Measurements from ENCODE around the gene PDLIM7. TPM values are rescaled to one million over a fixed set of nuclear protein-coding genes. Genes with fewer than 3 reads are reported as not detected.
A peak's percentile ranks its signal among the peaks of the same experiment; 100 is the strongest.

PDLIM7 gene
- total and polyA plus RNA-seq, 4 donors: 49.2 to 124 (median 83.5) TPM

DNA sequence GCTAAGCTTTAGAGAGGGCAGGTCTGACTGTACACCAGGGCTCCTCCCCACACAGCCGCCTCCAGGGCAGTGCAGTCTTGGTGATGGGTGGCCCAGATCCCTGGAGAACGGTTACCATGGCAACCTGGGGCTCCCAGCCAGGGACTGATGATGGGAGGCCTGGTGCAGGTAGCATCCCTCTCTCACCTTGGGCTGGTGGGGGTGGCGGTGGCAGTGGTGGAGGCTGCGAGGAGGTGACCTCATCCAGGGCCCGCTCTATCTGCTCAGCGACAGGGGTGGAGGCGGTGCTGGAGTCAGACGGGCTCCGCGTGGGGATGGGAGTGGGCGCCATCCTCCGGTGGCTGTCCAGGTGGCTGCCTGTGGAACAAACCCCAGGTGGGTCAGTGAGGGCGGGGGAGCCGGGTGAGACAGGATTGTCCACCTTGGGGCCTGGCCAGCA is 38.5 kb downstream of the PDLIM7 start:
- Histone ChIP-seq H3K4me3 (no peak overlapping the region), H3K9ac (ENCODE audit: insufficient read depth in 1 of 2, low read length in 2 of 2) (no peak overlapping the region), H3K27me3 (ENCODE audit: control insufficient read depth in 3 of 3, insufficient read depth in 3 of 3, low read length in 2 of 3) (no peaks in the 10 kb centered on the region), H3K36me3 (ENCODE audit: control insufficient read depth in 4 of 4, insufficient read depth in 4 of 4, low read length in 4 of 4) (peaks cover 0 to 18% (median 11%) of the 10 kb centered on the region in 4 donors), H3K4me1 (ENCODE audit: control insufficient read depth in 5 of 5, insufficient read depth in 5 of 5, low read length in 5 of 5) (peaks cover 0 to 25% (median 2%) of the 10 kb centered on the region in 5 donors), H3K27ac (ENCODE audit: low read depth in 1 of 2, low read length in 1 of 2) (no peak overlapping the region), H3K9me3 (ENCODE audit: control insufficient read depth in 4 of 4, insufficient read depth in 3 of 4, low read length in 3 of 4) (no peaks in the 10 kb centered on the region)
- WGBS, 2 donors: 94 to 98% methylated on average over 14 of the region's 14 CpGs
- ATAC-seq (ENCODE audit: insufficient read depth, low FRiP score) (no peak), DNase-seq (no peak)
- TF ChIP-seq, protein P1, sequence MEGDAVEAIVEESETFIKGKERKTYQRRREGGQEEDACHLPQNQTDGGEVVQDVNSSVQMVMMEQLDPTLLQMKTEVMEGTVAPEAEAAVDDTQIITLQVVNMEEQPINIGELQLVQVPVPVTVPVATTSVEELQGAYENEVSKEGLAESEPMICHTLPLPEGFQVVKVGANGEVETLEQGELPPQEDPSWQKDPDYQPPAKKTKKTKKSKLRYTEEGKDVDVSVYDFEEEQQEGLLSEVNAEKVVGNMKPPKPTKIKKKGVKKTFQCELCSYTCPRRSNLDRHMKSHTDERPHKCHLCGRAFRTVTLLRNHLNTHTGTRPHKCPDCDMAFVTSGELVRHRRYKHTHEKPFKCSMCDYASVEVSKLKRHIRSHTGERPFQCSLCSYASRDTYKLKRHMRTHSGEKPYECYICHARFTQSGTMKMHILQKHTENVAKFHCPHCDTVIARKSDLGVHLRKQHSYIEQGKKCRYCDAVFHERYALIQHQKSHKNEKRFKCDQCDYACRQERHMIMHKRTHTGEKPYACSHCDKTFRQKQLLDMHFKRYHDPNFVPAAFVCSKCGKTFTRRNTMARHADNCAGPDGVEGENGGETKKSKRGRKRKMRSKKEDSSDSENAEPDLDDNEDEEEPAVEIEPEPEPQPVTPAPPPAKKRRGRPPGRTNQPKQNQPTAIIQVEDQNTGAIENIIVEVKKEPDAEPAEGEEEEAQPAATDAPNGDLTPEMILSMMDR (IDR thresholded peaks at IDR 0.05; ENCODE audit: control extremely low read depth, extremely low read depth): no peak

DNA sequence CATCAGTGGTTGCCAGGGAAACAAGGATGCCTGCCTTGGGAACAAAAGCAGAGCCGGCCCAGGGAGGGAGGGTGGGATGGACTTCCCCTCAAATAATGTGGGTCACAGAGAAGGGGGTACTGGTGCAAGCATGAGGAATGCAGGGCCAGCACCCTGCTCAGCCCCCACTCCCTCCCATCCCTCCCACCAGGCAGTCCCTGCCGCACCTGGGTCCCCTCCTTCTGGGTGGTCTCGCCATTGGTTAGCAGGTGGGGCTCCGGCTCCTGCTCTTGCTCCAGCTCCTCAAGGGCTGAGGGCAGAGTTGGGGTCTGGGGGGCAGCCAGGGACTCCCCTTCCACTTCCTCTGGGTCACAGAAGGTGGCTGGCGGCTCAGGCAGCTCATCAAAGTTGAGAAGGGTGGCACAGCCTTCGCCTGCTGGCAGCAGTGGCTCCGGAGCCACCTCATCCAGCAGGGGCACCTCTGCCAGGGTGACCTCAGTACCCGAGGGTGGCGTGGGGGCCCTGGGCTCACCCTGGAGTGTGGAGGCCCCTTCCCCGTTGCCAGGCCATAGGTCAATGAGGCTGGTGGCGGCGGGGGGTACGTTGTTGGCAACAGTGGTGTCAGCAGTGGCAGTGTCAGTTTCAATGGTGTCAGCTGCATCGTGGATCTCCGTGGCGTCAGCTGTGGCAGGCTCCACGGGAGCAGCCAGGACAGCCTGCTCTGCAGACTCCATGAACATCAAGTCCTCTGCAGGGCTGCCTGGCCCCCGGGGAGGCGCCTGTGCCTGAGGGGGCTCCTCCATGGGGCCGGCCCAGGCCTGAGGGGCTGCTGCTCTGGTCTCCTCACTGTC is 39.3 kb downstream of the PDLIM7 start:
- H3K4me3 ChIP-seq: no peak overlapping the region
- ATAC-seq (ENCODE audit: insufficient read depth, low FRiP score) (no peak), DNase-seq (no peak)
- H3K27ac ChIP-seq (ENCODE audit: low read depth in 1 of 2, low read length in 1 of 2): peak overlapping the region in 1 of 2 donors; percentile 43
- H3K9ac ChIP-seq (ENCODE audit: insufficient read depth in 1 of 2, low read length in 2 of 2): no peak overlapping the region
- H3K27me3 ChIP-seq (ENCODE audit: control insufficient read depth in 3 of 3, insufficient read depth in 3 of 3, low read length in 2 of 3): no peaks in the 10 kb centered on the region
- H3K4me1 ChIP-seq (ENCODE audit: control insufficient read depth in 5 of 5, insufficient read depth in 5 of 5, low read length in 5 of 5): peaks cover 0 to 28% (median 7%) of the 10 kb centered on the region in 5 donors
- TF ChIP-seq, protein P1 (IDR thresholded peaks at IDR 0.05; ENCODE audit: control extremely low read depth, extremely low read depth): no peak
- peaks cover 0 to 18% (median 10%) of the 10 kb centered on the region in 4 donors for H3K36me3 ChIP-seq (ENCODE audit: control insufficient read depth in 4 of 4, insufficient read depth in 4 of 4, low read length in 4 of 4)
- 88 to 89% methylated on average over 20 of the region's 20 CpGs for WGBS, 2 donors
- H3K9me3 ChIP-seq (ENCODE audit: control insufficient read depth in 4 of 4, insufficient read depth in 3 of 4, low read length in 3 of 4): no peaks in the 10 kb centered on the region

DNA sequence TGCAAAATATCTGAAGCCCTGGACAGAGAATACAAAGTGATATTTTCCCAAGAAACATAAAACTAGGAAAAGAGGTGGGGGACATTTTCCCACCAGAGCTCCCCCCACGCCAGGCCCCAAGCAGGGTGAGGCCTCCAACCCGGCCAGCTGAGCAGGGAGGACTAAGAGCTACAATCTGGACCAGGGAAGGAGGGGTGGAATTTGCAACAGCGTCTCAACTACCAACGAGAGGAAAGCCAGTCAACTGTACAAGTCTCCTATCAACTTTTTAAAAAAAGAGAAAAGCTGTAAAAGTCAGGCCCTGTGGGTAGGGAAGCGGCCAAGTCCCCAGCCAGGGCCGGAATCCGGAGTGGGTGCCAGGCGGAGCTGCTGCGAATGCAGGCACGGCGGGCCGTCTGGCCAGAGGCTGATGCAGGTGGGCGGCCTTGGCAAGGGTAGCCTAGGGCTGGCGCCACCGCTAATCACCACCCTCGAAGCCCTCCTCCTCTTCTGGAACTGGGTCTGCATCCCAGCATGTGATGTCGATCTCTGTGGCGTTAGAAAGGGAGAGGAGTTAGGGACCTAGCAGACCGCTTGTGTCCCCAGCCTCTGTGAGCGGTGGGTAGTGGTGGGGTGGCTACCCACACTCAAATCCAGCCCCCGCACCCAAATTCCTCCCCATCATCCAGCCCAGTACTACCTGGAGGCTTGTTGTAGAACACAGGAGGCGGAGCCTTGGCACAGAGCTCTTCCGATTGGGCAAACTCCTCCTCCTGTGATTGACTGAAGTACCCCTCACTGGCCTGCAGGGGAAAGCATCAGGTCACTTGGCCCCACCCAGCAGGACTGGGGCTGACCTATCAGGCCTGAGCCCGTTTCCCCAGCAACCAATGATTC is 40.2 kb downstream of the PDLIM7 start:
- no peak overlapping the region for H3K9ac ChIP-seq (ENCODE audit: insufficient read depth in 1 of 2, low read length in 2 of 2)
- no peak overlapping the region for H3K27ac ChIP-seq (ENCODE audit: low read depth in 1 of 2, low read length in 1 of 2)
- DNase-seq (peak; percentile 90 to 92 (median 91)), ATAC-seq (ENCODE audit: insufficient read depth, low FRiP score) (peak; percentile 39)
- TF ChIP-seq, protein P1 (IDR thresholded peaks at IDR 0.05; ENCODE audit: control extremely low read depth, extremely low read depth): no peak
- peaks cover 0 to 18% (median 9%) of the 10 kb centered on the region in 4 donors for H3K36me3 ChIP-seq (ENCODE audit: control insufficient read depth in 4 of 4, insufficient read depth in 4 of 4, low read length in 4 of 4)
- H3K4me3 ChIP-seq: no peak overlapping the region
- H3K4me1 ChIP-seq (ENCODE audit: control insufficient read depth in 5 of 5, insufficient read depth in 5 of 5, low read length in 5 of 5): peaks cover 0 to 28% (median 7%) of the 10 kb centered on the region in 5 donors
- H3K9me3 ChIP-seq (ENCODE audit: control insufficient read depth in 4 of 4, insufficient read depth in 3 of 4, low read length in 3 of 4): no peaks in the 10 kb centered on the region
- no peaks in the 10 kb centered on the region for H3K27me3 ChIP-seq (ENCODE audit: control insufficient read depth in 3 of 3, insufficient read depth in 3 of 3, low read length in 2 of 3)
- 83 to 85% methylated on average over 24 of the region's 24 CpGs for WGBS, 2 donors
